RPMI8226 (cell line): ENCODE data around the gene CUEDC1.

Source experiments
- DNase-seq: peaks from one replicate; pipeline ENCODE4 v3.0.0-alpha.2; 2015

Gene CUEDC1

GRCh38 chr17:57957120-57957850, 2.1 kb upstream of the CUEDC1 start:
- no peak for DNase-seq

- peak; percentile 68 for DNase-seq
These were observed 1.3 kb upstream of the CUEDC1 start for GRCh38 chr17:57956291-57957119.

- DNase-seq: no peak
These were observed 622 bp downstream of the CUEDC1 start for GRCh38 chr17:57954397-57955182.

GRCh38 chr17:57953705-57954396, 1.4 kb downstream of the CUEDC1 start:
- no peak for DNase-seq

GRCh38 chr17:57953219-57953618, 2.0 kb downstream of the CUEDC1 start:
- no peak for DNase-seq

- no peak for DNase-seq
These were observed 5.6 kb downstream of the CUEDC1 start for GRCh38 chr17:57949649-57950048.

GRCh38 chr17:57948555-57949420, 6.4 kb downstream of the CUEDC1 start:
- peak; percentile 70 for DNase-seq

- DNase-seq: no peak
These were observed 7.0 kb downstream of the CUEDC1 start for GRCh38 chr17:57948169-57948554.

- DNase-seq: no peak
These were observed 7.8 kb downstream of the CUEDC1 start for GRCh38 chr17:57947369-57947768.

GRCh38 chr17:57946798-57947358, 8.3 kb downstream of the CUEDC1 start:
- peak; percentile 95 for DNase-seq

- DNase-seq: no peak
These were observed 9.0 kb downstream of the CUEDC1 start for GRCh38 chr17:57945996-57946797.

- DNase-seq: no peak
These were observed 10.3 kb downstream of the CUEDC1 start for GRCh38 chr17:57944908-57945307.

- no peak for DNase-seq
These were observed 11.6 kb downstream of the CUEDC1 start for GRCh38 chr17:57943645-57944044.

GRCh38 chr17:57943140-57943539, 12.1 kb downstream of the CUEDC1 start:
- DNase-seq: no peak

GRCh38 chr17:57941384-57942370, 13.5 kb downstream of the CUEDC1 start:
- no peak for DNase-seq

- DNase-seq: peak; percentile 77
These were observed 14.4 kb downstream of the CUEDC1 start for GRCh38 chr17:57940653-57941329.

- peak; percentile 75 for DNase-seq
These were observed 15.0 kb downstream of the CUEDC1 start for GRCh38 chr17:57940231-57940630.

GRCh38 chr17:57939797-57940196, 15.4 kb downstream of the CUEDC1 start:
- peak; percentile 97 for DNase-seq

GRCh38 chr17:57938061-57938502, 17.1 kb downstream of the CUEDC1 start:
- no peak for DNase-seq
